Activated CD8-positive, alpha-beta memory T cell treated with anti-CD3 and anti-CD28 coated beads, Interleukin-2, amount 50 U/mL, for 1 hour (primary cell): ENCODE results near the gene MUC2.
"Not testable (repeated sequence)": the region's sequence is repeated elsewhere in the genome, so short reads cannot be mapped to it uniquely, and the experiment has no call there.

Experiments
- DNase-seq: peaks from one replicate; pipeline ENCODE4 v3.0.0-alpha.2; 2020; ENCODE audit errors: extremely low read depth

Gene MUC2

DNA sequence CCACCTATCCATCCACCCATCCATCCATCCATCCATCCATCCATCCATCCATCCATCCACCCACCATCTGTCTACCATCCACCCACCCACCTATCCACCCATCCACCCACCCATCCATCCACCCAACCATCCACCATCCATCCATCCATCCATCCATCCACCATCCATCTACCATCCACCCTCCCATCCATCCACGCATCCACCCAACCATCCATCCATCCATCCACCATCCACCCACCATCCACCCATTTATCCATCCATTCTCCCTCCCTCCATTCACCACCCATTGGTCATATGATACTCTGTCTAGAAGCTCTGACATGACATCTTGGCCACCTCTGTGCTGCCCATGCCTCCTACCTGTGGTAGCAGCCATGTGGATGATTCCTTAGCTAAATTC is 31.7 kb downstream of the MUC2 start:
- DNase-seq = no peak

- DNase-seq = no peak
These were observed 32.9 kb downstream of the MUC2 start for GRCh38 chr11:1107316-1108245.

GRCh38 chr11:1108246-1108900 is 33.7 kb downstream of the MUC2 start:
- no peak for DNase-seq

DNA sequence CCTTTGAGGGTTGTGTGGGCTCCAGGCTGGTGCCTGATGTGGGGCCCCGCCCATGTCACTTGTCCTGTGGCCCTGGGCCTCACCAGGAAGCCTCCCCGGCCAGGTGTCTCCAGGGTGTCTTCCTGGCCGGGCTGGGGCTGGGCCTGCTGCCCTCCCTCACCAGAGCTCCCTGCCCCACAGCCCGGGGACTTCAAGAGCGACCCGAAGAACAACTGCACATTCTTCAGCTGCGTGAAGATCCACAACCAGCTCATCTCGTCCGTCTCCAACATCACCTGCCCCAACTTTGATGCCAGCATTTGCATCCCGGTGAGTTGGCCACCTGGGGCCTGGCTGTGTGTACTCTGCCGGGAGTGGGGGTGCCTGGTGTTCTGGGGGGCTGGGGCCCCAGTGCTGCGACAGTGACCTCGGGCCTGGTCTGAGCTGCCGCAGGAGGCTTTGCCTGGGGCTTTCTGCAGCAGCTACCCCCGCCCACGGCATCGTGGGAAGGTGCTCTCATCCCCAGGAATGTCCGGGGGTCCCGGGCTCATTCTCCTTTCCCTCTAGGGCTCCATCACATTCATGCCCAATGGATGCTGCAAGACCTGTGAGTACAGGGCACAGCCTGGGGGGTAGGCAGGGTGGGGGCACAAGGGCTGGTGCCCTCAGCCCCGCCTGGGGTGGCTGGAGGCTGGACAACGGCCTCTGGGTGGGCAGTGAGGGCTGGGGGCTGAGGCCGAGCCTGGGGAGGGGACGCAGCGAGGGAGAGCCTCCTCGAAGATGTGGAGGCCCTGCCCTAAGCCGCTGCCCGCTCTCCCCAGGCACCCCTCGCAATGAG is 34.6 kb downstream of the MUC2 start:
- DNase-seq = no peak

DNA sequence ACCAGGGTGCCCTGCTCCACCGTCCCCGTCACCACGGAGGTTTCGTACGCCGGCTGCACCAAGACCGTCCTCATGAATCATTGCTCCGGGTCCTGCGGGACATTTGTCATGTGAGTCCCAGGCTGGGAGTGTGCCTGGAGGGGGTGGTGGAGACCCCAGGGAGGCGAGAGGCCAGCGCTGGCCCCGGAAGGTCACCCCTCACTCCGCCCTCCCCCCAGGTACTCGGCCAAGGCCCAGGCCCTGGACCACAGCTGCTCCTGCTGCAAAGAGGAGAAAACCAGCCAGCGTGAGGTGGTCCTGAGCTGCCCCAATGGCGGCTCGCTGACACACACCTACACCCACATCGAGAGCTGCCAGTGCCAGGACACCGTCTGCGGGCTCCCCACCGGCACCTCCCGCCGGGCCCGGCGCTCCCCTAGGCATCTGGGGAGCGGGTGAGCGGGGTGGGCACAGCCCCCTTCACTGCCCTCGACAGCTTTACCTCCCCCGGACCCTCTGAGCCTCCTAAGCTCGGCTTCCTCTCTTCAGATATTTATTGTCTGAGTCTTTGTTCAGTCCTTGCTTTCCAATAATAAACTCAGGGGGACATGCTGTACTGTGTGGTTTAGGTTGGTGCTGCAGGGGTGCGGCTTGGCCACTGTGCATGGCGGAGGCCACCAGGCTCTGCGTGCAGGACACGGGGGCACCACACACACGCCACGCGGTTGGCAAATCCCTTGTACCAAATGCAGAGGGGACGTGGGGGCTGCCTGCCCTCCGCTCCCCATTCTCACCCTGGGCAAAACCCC is 35.4 kb downstream of the MUC2 start:
- no peak for DNase-seq

DNA sequence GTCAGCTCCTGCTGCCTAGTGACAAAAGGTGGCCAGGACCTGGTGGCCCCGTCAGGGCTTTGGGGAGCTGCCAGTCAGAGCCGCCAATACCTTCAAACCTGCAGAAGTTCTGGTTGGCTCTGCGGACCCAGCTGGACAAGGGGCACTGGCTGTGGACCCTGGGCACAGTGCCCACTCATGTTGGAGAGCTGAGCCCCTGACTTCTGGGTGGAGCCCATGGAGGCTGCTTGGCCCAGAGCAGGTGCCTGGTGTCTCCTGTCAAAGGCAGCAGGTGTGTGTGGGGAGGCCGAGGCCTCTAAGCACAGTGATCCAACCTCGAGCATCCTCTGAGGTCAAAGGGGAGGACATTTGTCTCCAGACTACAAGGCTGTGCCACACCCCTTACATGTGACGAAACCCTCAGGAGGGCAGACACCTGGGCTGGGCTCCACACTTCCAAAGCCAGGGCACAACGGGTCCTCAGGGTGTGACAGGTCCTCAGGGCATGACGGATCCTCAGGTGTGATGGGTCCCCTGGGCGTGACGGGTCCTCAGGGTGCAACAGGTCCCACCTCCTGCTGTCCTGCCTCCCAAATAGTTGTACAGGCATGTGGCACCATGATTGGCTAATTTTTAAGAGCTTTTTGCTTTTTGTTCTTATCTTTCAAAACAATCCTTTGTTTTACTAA is 37.0 kb downstream of the MUC2 start:
- no peak for DNase-seq

GRCh38 chr11:1112351-1113191 is 37.9 kb downstream of the MUC2 start:
- DNase-seq = no peak

DNA sequence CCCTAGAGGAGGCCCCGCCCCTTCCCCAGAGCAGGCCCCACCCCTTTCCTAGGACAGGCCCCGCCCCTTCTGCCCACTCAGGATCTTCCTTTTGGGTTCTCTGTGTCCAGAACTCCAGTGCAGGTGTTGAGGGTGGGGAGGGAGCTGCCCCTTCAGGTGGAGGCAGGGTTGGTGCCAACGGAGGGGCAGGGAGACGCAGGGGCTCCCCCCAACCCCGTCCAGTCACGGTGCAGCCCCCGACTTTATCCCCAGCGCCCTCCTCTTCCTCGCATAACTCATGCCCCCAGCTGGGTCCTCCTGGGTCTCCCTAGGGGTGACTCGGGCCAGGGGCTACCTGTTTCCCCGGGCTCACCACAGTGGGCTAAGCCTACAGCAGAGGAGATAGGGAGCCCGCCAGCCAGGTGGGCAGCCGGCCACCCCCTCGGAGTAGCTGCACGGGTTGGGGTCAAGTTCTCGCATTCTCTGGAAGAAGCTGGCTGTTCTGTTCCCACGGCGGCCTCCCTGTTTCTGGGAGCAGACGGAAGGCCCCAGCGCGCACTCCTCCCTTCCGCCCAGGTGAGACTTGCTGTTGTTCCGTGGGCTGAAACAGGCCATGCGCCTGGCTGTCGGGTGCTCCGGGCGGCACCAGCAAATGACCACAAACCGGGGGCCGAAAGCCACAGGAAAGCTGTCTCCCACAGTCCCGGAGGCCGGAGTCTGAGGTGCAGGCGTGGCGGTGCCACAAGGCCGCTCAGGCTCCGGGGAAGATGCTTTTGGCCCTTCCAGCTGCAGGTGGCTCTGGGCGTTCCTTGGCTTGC is 38.9 kb downstream of the MUC2 start:
- no peak for DNase-seq

DNA sequence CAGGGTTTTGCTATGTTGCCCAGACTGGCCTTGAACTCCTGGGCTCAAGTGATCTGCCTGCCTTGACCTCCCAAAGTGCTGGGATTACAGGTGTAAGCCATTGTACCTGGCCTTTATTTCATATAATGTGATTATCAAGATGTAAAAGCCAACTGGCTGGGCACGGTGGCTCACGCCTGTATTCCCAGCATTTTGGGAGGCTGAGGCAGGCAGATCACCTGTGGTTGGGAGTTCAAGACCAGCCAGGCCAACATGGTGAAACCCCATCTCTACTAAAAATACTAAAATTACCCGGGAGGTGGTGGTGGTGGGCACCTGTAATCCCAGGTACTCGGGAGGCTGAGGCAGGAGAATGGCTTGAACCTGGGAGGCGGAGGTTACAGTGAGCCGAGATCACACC is 40.6 kb downstream of the MUC2 start:
- not testable (repeated sequence) for DNase-seq

DNA sequence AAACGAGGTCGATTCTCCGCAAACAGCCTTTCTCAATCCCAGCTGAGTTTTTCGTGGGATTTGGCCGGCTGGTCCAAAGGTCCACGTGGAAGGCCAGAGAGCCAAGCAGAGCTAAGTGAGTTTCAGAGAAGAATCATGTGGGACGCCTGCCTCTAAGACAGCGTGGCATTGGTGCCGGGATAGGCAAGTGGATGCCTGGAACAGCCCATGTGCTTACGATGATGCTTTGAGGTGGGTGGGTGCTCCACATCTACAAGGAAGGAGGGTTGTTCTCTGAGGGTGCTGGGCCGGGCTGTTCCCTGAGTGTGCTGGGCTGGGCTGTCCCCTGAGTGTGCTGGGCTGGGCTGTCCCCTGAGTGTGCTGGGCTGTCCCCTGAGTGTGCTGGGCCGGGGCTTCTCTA is 41.4 kb downstream of the MUC2 start:
- no peak for DNase-seq

- no peak for DNase-seq
These were observed 42.2 kb downstream of the MUC2 start for GRCh38 chr11:1116666-1117390.

DNA sequence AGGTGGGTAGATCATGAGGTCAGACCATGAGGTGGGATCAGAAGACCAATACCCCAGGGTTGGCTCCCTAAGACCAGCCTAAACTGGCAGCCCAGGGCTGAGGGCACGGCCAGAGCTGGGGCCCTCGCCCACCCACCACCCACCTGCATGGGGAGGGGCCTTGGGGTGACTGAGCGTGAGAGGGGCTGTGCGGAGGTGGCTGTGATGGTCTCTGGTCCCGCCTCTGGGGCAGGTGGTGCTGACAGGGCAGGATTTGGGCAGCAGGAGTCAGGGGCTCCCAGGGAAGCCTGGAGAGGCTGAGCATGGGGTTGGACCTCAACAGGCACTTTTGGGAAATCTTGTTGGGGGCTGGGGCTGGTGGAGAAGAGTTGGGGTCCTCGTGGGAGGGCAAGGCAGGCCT is 43.3 kb downstream of the MUC2 start:
- DNase-seq = no peak

DNA sequence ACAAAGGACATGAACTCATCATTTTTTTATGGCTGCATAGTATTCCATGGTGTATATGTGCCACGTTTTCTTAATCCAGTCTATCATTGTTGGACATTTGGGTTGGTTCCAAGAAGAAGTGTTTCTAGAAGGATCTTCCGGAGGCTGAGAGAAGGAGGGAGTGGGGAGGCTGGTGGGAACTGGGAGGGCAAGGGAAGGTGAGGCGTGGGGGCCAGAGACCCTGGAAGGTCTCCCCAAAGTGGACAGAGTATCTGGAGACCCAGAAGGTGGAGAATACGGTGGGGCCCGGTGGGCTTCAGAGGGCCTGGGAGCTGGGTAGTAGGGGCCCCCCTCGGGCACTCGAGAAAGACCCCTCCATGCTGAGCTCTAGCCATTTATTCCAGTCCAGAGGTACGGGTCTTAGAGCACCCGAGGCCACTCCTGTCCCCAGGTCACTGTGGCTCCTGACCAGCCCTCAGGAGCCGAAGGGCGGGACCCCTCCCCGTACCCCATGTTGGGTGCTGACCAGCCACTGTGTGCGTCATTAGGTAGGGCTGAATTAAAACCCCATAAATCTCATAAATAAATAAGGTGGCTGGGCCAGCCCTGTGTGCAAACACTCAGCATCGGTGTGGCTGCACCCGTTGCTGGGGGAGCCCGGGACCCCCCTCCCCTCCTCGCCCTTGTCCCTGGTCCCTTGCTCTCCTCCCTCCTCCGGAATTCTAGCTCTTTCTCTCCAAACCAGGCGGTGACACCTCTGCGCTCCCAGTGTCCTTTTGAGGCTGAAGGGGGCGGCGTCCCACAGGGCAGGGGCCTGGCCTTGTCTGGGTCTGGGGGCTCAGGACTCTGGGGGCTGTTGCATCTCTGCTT is 44.3 kb downstream of the MUC2 start:
- no peak for DNase-seq

GRCh38 chr11:1119604-1120146 is 45.0 kb downstream of the MUC2 start:
- DNase-seq = no peak

DNA sequence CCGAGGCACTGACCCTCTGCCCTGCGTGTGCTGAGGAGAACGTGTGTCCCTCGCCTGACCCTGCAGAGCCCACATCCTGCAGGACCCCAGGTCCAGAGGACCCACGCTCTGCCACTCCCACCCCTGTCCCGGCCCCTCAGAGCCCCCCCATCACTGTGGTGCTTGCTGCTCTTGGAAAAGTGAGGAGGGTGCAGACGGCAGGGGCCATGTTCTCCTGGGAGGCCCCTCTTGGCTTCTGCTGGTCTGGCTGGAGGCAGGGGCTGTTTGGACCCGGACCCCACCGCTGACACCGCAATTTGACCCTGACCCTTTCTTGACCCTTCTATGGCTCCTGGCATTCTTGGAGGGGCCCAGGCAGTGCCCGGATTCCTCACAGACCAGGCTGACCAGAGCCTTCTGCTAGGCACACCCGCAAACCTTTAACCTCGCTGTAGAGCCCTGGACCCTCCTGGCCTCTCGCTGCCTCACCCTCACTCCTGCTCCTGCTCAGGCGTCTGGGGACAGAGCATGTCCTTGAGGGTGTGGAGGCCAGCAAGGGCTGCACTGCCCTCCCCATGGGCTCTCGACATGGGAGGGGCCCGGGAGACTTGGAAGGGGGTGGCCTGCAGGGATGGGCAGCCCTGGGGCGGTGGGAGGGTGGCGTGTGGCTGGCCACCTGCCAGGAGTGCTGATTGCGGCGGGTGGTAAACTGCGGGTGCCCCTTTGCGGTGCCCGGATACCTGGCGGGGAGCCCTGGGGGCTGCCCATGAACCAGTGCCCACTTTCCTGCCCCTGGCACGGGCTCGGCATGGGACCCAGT is 46.1 kb downstream of the MUC2 start:
- DNase-seq = no peak

DNA sequence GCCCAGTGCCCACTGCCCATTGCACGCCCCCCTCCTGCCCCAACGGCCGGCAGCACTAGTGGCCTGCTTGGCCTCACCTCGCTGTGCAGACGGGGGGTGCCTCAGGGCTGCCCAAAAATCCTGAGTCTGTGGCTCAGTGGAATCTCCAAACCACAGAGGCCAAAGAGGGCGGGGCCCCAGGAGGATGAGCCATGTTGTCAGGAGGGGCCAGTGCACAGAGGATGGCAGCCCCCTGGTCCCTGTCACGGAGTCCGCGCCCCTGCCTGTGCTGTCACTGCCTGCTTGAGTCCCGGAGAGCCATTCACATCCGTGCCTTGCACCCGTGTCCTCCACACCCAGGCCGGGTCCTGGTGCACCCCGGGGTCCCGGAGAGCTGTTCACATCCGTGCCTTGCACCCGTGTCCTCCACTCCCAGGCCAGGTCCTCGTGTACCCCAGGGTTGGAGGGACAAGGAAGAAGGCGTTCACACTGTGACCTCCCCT is 46.7 kb downstream of the MUC2 start:
- DNase-seq = no peak
